Measurements from ENCODE around the gene MAP3K5. TPM values are rescaled to one million over a fixed set of nuclear protein-coding genes. Genes with fewer than 3 reads are reported as not detected.

MAP3K5 gene
- total and polyA plus RNA-seq, 2 donors (not counting 1 experiment from before 2014, with no cell fraction given) = 10.9 to 62.6 TPM

- DNase-seq (ENCODE audit: low read depth in 2 of 2) = no peak
- H3K27ac ChIP-seq (ENCODE audit: insufficient read depth, low read length) = no peak overlapping the region
- TF ChIP-seq EZH2 (IDR thresholded peaks at IDR 0.05; ENCODE audit: low read length, missing control alignments) = no peak
- no peak for TF ChIP-seq CTCF (conservative IDR thresholded peaks at IDR 0.05 in 1 of 2, IDR thresholded peaks at IDR 0.05 in 1 of 2; ENCODE audit: low read depth in 1 of 2, low read length in 2 of 2)
- no peak overlapping the region for H3K9ac ChIP-seq (ENCODE audit: insufficient read depth, low read length)
- H3K4me1 ChIP-seq (ENCODE audit: control insufficient read depth, extremely low read depth, insufficient read depth, low read length) = no peaks in the 10 kb centered on the region
- no peak overlapping the region for H2AFZ ChIP-seq (ENCODE audit: low read length)
- H3K9me3 ChIP-seq (ENCODE audit: control insufficient read depth, insufficient read depth, low read depth, low read length) = no peaks in the 10 kb centered on the region
- H3K36me3 ChIP-seq (ENCODE audit: control insufficient read depth, insufficient read depth, low read length) = no peaks in the 10 kb centered on the region
- H3K79me2 ChIP-seq (ENCODE audit: control insufficient read depth, insufficient read depth, low read length) = no peaks in the 10 kb centered on the region
- H3K4me2 ChIP-seq (ENCODE audit: extremely low read depth, insufficient read depth, low read length) = no peak overlapping the region
- H3K27me3 ChIP-seq (ENCODE audit: control insufficient read depth, insufficient read depth, low read length) = no peaks in the 10 kb centered on the region
- H3K4me3 ChIP-seq (replicated peaks in 1 of 4; ENCODE audit: control extremely low read depth in 1 of 4, insufficient read depth in 1 of 4, low read depth in 3 of 4, low read length in 4 of 4) = no peak overlapping the region
- no peaks in the 10 kb centered on the region for H4K20me1 ChIP-seq (ENCODE audit: control insufficient read depth, extremely low read depth, insufficient read depth, low read length)
These were observed 39.7 kb upstream of the MAP3K5 start for GRCh38 chr6:136831873-136832562.

GRCh38 chr6:136826216-136826615 is 33.9 kb upstream of the MAP3K5 start:
- Histone ChIP-seq H3K4me2 (ENCODE audit: extremely low read depth, insufficient read depth, low read length) (no peak overlapping the region), H4K20me1 (ENCODE audit: control insufficient read depth, extremely low read depth, insufficient read depth, low read length) (no peaks in the 10 kb centered on the region), H3K9me3 (ENCODE audit: control insufficient read depth, insufficient read depth, low read depth, low read length) (no peaks in the 10 kb centered on the region), H3K9ac (ENCODE audit: insufficient read depth, low read length) (no peak overlapping the region), H3K4me1 (ENCODE audit: control insufficient read depth, extremely low read depth, insufficient read depth, low read length) (no peaks in the 10 kb centered on the region), H3K4me3 (replicated peaks in 1 of 4; ENCODE audit: control extremely low read depth in 1 of 4, insufficient read depth in 1 of 4, low read depth in 3 of 4, low read length in 4 of 4) (no peak overlapping the region), H3K27me3 (ENCODE audit: control insufficient read depth, insufficient read depth, low read length) (no peaks in the 10 kb centered on the region), H3K36me3 (ENCODE audit: control insufficient read depth, insufficient read depth, low read length) (no peaks in the 10 kb centered on the region), H3K79me2 (ENCODE audit: control insufficient read depth, insufficient read depth, low read length) (no peaks in the 10 kb centered on the region), H3K27ac (ENCODE audit: insufficient read depth, low read length) (no peak overlapping the region), H2AFZ (ENCODE audit: low read length) (no peak overlapping the region)
- no peak for DNase-seq (ENCODE audit: low read depth in 2 of 2)
- TF ChIP-seq EZH2 (IDR thresholded peaks at IDR 0.05; ENCODE audit: low read length, missing control alignments) (no peak), CTCF (conservative IDR thresholded peaks at IDR 0.05 in 1 of 2, IDR thresholded peaks at IDR 0.05 in 1 of 2; ENCODE audit: low read depth in 1 of 2, low read length in 2 of 2) (no peak)

DNA sequence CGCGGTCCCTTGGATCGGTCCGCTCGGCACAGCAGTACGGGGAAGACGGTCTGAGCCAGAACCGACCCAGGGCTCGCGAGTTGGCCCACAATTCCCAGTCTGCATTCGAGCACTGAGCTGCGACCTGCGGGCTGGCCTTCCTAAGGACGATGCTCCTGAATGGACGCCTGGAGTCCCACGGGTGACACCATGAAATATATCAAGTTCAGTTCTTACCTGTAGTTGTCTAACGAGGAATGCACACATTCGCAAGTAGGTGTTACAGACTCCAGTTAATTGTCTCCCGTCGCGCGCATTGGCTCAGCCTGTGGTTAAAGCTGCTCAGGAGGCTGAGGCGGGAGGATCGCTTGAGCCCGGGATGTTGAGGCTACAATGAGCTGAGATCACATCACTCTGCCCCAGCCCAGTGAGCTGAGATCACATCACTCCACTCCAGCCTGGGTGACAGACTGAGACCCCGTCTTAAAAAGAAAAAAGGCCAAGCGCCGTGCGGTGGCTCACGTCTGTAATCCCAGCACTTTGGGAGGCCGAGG is 30.9 kb upstream of the MAP3K5 start:
- no peaks in the 10 kb centered on the region for H3K79me2 ChIP-seq (ENCODE audit: control insufficient read depth, insufficient read depth, low read length)
- no peaks in the 10 kb centered on the region for H3K4me1 ChIP-seq (ENCODE audit: control insufficient read depth, extremely low read depth, insufficient read depth, low read length)
- H3K4me3 ChIP-seq (replicated peaks in 1 of 4; ENCODE audit: control extremely low read depth in 1 of 4, insufficient read depth in 1 of 4, low read depth in 3 of 4, low read length in 4 of 4) = peak overlapping the region; percentile 55 to 77 (median 74)
- peak overlapping the region; percentile 94 for H3K4me2 ChIP-seq (ENCODE audit: extremely low read depth, insufficient read depth, low read length)
- DNase-seq (ENCODE audit: low read depth in 2 of 2) = no peak
- no peaks in the 10 kb centered on the region for H4K20me1 ChIP-seq (ENCODE audit: control insufficient read depth, extremely low read depth, insufficient read depth, low read length)
- peak overlapping the region; percentile 95 for H3K9ac ChIP-seq (ENCODE audit: insufficient read depth, low read length)
- peak overlapping the region; percentile 82 for H3K27ac ChIP-seq (ENCODE audit: insufficient read depth, low read length)
- H3K27me3 ChIP-seq (ENCODE audit: control insufficient read depth, insufficient read depth, low read length) = no peaks in the 10 kb centered on the region
- H3K9me3 ChIP-seq (ENCODE audit: control insufficient read depth, insufficient read depth, low read depth, low read length) = no peaks in the 10 kb centered on the region
- TF ChIP-seq CTCF (conservative IDR thresholded peaks at IDR 0.05 in 1 of 2, IDR thresholded peaks at IDR 0.05 in 1 of 2; ENCODE audit: low read depth in 1 of 2, low read length in 2 of 2) (no peak), EZH2 (IDR thresholded peaks at IDR 0.05; ENCODE audit: low read length, missing control alignments) (no peak)
- no peaks in the 10 kb centered on the region for H3K36me3 ChIP-seq (ENCODE audit: control insufficient read depth, insufficient read depth, low read length)
- peak overlapping the region; percentile 96 for H2AFZ ChIP-seq (ENCODE audit: low read length)
